ENCODE results near the gene ESRRG. TPM values are rescaled to one million over a fixed set of nuclear protein-coding genes. Genes with fewer than 3 reads are reported as not detected.

ESRRG gene
- total and polyA plus RNA-seq, 2 donors (not counting 1 experiment from before 2014, with no cell fraction given) = 0.15 to 0.83 TPM

- no peaks in the 10 kb centered on the region for H3K36me3 ChIP-seq (ENCODE audit: control insufficient read depth, insufficient read depth, low read length)
- TF ChIP-seq CTCF (conservative IDR thresholded peaks at IDR 0.05 in 1 of 2, IDR thresholded peaks at IDR 0.05 in 1 of 2; ENCODE audit: low read depth in 1 of 2, low read length in 2 of 2) (no peak), EZH2 (IDR thresholded peaks at IDR 0.05; ENCODE audit: low read length, missing control alignments) (no peak)
These were observed 239.4 kb downstream of the ESRRG start for GRCh38 chr1:216483672-216484401.

GRCh38 chr1:216482620-216483019, 240.6 kb downstream of the ESRRG start:
- H3K9ac ChIP-seq (ENCODE audit: insufficient read depth, low read length) = no peak overlapping the region
- H3K4me1 ChIP-seq (ENCODE audit: control insufficient read depth, extremely low read depth, insufficient read depth, low read length) = no peaks in the 10 kb centered on the region
- no peak for DNase-seq (ENCODE audit: low read depth in 2 of 2)
- H3K9me3 ChIP-seq (ENCODE audit: control insufficient read depth, insufficient read depth, low read depth, low read length) = no peaks in the 10 kb centered on the region
- TF ChIP-seq EZH2 (IDR thresholded peaks at IDR 0.05; ENCODE audit: low read length, missing control alignments) = no peak
- no peak for TF ChIP-seq CTCF (conservative IDR thresholded peaks at IDR 0.05 in 1 of 2, IDR thresholded peaks at IDR 0.05 in 1 of 2; ENCODE audit: low read depth in 1 of 2, low read length in 2 of 2)
- H4K20me1 ChIP-seq (ENCODE audit: control insufficient read depth, extremely low read depth, insufficient read depth, low read length) = no peaks in the 10 kb centered on the region
- no peaks in the 10 kb centered on the region for H3K27me3 ChIP-seq (ENCODE audit: control insufficient read depth, insufficient read depth, low read length)
- H3K4me2 ChIP-seq (ENCODE audit: extremely low read depth, insufficient read depth, low read length) = no peak overlapping the region
- no peak overlapping the region for H3K4me3 ChIP-seq (replicated peaks in 1 of 4; ENCODE audit: control extremely low read depth in 1 of 4, insufficient read depth in 1 of 4, low read depth in 3 of 4, low read length in 4 of 4)
- H3K27ac ChIP-seq (ENCODE audit: insufficient read depth, low read length) = no peak overlapping the region
- H2AFZ ChIP-seq (ENCODE audit: low read length) = no peak overlapping the region
- no peaks in the 10 kb centered on the region for H3K36me3 ChIP-seq (ENCODE audit: control insufficient read depth, insufficient read depth, low read length)
- H3K79me2 ChIP-seq (ENCODE audit: control insufficient read depth, insufficient read depth, low read length) = no peaks in the 10 kb centered on the region

More at GRCh38 chr1:216483672-216484401, 239.4 kb downstream of the ESRRG start:
- H3K4me2 ChIP-seq (ENCODE audit: extremely low read depth, insufficient read depth, low read length) = no peak overlapping the region
- no peak overlapping the region for H3K9ac ChIP-seq (ENCODE audit: insufficient read depth, low read length)
- H3K27ac ChIP-seq (ENCODE audit: insufficient read depth, low read length) = no peak overlapping the region
- H3K4me1 ChIP-seq (ENCODE audit: control insufficient read depth, extremely low read depth, insufficient read depth, low read length) = no peaks in the 10 kb centered on the region
- no peak overlapping the region for H2AFZ ChIP-seq (ENCODE audit: low read length)
- H3K9me3 ChIP-seq (ENCODE audit: control insufficient read depth, insufficient read depth, low read depth, low read length) = no peaks in the 10 kb centered on the region
- no peaks in the 10 kb centered on the region for H4K20me1 ChIP-seq (ENCODE audit: control insufficient read depth, extremely low read depth, insufficient read depth, low read length)
- no peaks in the 10 kb centered on the region for H3K79me2 ChIP-seq (ENCODE audit: control insufficient read depth, insufficient read depth, low read length)
- H3K4me3 ChIP-seq (replicated peaks in 1 of 4; ENCODE audit: control extremely low read depth in 1 of 4, insufficient read depth in 1 of 4, low read depth in 3 of 4, low read length in 4 of 4) = no peak overlapping the region
- DNase-seq (ENCODE audit: low read depth in 2 of 2) = no peak
- H3K27me3 ChIP-seq (ENCODE audit: control insufficient read depth, insufficient read depth, low read length) = no peaks in the 10 kb centered on the region

- Histone ChIP-seq H3K4me3 (replicated peaks in 1 of 4; ENCODE audit: control extremely low read depth in 1 of 4, insufficient read depth in 1 of 4, low read depth in 3 of 4, low read length in 4 of 4) (no peak overlapping the region), H3K79me2 (ENCODE audit: control insufficient read depth, insufficient read depth, low read length) (no peaks in the 10 kb centered on the region), H3K27ac (ENCODE audit: insufficient read depth, low read length) (no peak overlapping the region), H3K9ac (ENCODE audit: insufficient read depth, low read length) (no peak overlapping the region), H2AFZ (ENCODE audit: low read length) (no peak overlapping the region), H3K9me3 (ENCODE audit: control insufficient read depth, insufficient read depth, low read depth, low read length) (no peaks in the 10 kb centered on the region), H4K20me1 (ENCODE audit: control insufficient read depth, extremely low read depth, insufficient read depth, low read length) (no peaks in the 10 kb centered on the region), H3K4me2 (ENCODE audit: extremely low read depth, insufficient read depth, low read length) (no peak overlapping the region), H3K36me3 (ENCODE audit: control insufficient read depth, insufficient read depth, low read length) (no peaks in the 10 kb centered on the region), H3K4me1 (ENCODE audit: control insufficient read depth, extremely low read depth, insufficient read depth, low read length) (no peaks in the 10 kb centered on the region), H3K27me3 (ENCODE audit: control insufficient read depth, insufficient read depth, low read length) (no peaks in the 10 kb centered on the region)
- DNase-seq (ENCODE audit: low read depth in 2 of 2) = no peak
- TF ChIP-seq CTCF (conservative IDR thresholded peaks at IDR 0.05 in 1 of 2, IDR thresholded peaks at IDR 0.05 in 1 of 2; ENCODE audit: low read depth in 1 of 2, low read length in 2 of 2) (no peak), EZH2 (IDR thresholded peaks at IDR 0.05; ENCODE audit: low read length, missing control alignments) (no peak)
These were observed 245.0 kb downstream of the ESRRG start for GRCh38 chr1:216478238-216478637.

Measured in fibroblast of lung (primary cell).